HG03097 (cell line): ENCODE results near the gene CCN5.
"Not testable (repeated sequence)": the region's sequence is repeated elsewhere in the genome, so short reads cannot be mapped to it uniquely, and the experiment has no call there.

Experiments used
- ATAC-seq: cut with Tn5 transposase; IDR thresholded peaks from one replicate; pipeline ENCODE4 v1.9.1; 2021; ENCODE audit not compliant: unreplicated experiment, low FRiP score

CCN5 gene

DNA sequence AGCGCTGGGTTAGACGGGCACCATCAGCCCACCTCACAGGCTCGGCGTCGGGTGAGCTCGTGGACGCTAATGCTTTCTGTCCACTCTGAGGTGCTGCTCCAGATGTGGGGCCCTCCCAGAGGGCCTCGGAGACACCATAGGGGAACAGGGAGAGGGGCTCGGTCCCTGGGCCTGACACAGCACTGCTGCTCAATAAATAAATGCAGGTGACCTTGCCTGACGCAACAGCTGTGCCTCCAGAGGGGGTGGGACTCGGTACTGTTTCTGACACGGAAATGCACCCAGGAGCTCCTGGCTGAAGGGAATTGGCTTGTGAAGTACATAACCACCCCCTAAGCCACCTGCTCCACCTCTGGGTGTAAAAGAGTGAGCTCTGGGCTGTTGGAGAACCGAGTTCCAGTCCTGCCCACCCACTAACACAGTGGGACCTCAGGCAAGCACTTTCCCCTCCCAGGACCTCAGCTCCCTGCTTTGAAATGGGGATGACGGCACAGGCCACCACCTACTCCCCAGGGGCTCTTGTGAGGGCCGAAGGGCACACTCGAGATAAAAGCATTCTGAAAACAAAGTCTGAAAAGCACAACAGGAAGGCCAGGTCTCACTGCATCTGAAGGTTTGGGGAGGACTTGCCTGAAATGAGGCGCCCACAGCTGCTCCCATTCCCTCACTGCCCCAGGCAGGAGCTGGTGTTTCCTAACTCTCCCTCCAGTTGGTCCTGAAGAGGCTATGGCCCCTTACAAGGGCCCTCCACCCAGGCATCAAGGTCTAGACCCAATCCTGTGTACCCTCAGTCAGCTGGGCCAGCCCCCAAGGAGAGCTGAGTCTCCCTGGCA lies 37.1 kb downstream of the CCN5 start:
- no peak for ATAC-seq

DNA sequence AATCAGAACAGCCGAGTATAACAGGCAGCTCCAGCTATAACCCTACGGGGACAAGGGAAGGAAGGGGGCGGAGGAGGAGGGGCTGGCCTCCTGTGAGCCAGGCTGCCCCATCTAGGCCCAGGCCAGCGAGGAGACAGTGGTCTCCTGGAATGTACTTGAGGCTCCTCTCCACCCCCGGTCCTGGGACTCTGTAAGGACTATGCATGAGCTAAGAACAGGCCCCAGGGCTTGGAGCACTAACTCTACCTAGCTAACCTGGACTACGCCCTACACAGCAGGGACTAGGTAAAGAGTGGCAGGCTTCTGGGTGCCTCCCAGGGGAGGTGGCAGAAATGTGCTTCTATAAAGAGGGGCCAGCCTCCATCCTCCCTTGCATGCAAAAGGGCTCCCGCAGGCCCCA lies 39.4 kb downstream of the CCN5 start:
- no peak for ATAC-seq

GRCh38 chr20:44756011-44756688 lies 41.0 kb downstream of the CCN5 start:
- no peak for ATAC-seq

DNA sequence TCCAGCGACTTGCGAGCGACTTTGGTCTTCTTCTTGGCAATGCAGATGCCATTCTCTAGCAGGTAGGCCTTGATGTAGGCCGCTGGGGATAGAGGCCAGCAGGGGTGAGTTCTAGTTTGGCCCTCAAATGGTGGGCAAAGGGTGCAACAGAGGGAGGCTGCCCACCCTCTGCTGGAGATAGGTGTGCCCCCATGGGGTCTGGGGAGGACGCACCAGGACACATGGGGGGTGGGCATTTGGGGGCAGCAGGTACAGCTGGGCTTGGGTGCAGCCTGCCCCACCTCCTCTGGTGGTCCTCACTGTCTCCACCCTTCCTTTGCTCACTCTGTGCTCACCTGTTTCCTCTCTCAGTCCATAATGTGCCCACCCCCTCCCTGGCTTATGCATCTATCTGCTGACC lies 41.8 kb downstream of the CCN5 start:
- ATAC-seq: no peak

DNA sequence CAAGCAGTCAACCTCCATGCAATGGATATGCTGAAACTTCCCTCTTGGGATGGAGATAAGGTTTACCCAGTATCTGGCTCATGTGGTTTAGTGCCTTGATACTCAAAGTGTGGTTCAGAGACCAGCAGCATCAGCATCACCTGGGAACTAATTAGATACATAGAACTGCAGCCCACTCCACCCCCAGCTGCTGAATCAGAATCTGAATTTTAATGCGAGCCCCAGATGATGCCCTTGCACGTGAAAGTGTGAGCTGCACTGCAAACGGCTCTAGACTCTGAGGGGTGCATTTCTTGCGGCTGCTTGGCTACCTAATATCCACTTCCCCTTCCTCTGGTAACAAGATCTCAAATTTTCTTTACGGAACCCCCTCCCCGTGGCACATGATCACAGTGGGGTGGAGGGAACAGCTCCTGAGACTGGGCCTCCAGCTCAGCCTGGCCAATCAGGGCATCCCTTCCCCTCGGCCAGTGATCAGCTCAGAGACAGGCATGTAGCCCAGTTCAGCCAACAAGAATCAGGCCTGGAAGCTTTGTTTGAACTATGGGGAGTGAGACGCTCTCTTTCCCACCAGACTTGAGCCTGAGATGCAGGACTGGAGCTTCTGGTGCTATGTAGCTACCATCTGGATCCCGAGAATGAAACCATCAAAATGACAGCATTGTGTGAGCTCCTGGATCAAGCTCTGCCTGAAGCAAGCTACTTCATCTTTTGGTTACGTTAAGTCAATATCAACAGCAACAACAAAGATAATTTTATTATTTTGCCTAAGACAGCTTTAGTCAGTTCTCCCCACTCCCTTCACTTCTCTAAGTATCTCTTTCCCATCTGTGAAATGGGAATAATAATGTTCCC lies 43.3 kb downstream of the CCN5 start:
- ATAC-seq: no peak

DNA sequence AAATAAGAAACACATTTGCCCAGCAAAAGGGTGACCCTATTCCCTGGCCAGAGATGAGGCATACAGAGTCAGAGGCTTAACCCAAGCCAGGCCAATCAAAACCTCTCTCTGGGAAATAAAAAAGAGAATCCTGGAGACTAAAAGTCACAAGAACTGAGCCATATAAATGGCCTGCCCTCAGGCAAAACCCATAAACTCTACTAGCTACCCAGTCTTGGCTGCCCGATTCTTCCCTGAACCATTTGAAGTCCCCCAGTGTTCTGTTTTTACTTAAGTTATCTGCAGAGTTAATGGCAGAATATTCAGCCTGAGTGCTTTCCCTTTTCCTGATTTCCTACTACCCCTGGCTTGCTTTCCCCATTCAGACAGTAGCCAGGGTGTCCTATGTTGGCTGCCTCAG lies 44.4 kb downstream of the CCN5 start:
- no peak for ATAC-seq

GRCh38 chr20:44761423-44761822 lies 46.3 kb downstream of the CCN5 start:
- ATAC-seq: no peak

GRCh38 chr20:44762466-44763140 lies 47.4 kb downstream of the CCN5 start:
- no peak for ATAC-seq

- ATAC-seq: not testable (repeated sequence)
Measured at GRCh38 chr20:44763798-44764197, 48.6 kb downstream of the CCN5 start.

GRCh38 chr20:44765091-44765490 lies 49.9 kb downstream of the CCN5 start:
- no peak for ATAC-seq

DNA sequence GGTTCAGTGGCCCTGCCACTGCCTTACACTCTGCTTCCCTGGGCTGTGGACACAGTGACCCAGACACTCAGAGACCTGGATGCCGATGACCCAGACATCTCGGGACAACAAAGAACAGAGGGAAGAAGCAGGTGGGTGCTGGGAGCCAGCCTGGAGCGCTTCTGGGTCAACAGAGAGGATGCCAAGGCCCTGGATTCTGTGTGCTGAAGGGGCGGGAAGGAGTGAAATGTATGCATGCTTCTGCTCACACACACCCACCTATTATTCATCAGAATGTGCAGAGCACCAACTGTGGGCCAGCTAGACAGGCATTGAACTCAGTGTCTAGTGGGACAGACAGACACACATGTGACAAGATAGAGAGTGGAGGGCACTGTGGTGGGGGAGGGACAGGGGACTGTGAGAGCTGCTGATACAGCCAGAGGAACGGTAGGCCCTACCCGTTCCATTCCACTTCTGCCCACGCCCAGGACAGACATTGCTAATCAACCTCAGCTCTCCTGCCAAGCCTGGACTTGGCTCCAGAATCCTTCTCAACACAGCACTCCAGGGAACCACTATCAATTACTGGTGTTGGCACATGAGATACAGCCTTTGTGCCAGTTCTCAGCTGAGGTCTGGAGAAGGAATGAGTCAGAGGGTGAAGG lies 50.7 kb downstream of the CCN5 start:
- ATAC-seq: no peak

DNA sequence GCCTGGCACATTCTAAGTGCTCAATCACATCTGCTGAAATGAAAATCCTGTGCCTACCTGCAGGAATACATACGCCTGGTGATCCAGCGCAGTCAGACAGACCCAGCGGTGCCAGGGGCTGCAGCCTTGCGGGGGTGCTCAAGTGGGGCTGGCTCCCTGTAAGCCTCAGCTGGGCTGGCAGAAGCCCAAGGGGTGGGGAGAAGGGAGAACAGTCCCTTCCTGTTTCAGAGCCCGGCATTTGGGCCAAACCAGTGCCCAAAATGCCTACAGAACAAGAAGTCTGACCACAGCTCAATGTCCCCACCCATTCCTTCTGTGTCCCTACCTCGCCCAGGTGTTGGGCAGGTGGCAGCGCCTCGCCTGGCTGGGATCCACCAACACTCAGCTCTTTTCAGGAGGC lies 53.1 kb downstream of the CCN5 start:
- no peak for ATAC-seq

- ATAC-seq: no peak
Measured at GRCh38 chr20:44768854-44769480, 53.8 kb downstream of the CCN5 start.

DNA sequence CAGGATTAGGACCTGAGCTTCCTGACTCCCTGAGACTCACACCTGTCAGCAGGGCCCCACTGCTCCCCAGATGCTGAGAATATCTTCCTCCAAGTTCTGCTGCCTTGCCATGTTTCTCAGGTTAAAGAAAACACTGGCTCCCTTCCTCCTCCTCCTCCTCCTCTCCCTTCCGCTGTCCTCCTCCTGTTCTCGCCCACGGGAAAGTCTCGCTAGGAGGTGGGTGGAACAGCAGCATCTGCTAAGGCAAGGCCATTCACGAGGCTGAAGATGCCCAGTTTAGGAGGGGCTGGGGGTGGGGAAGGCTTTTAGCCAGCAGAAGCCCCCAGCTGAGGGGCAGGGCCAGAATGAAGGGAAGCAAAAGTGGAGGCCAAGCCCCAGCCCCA lies 54.3 kb downstream of the CCN5 start:
- no peak for ATAC-seq

DNA sequence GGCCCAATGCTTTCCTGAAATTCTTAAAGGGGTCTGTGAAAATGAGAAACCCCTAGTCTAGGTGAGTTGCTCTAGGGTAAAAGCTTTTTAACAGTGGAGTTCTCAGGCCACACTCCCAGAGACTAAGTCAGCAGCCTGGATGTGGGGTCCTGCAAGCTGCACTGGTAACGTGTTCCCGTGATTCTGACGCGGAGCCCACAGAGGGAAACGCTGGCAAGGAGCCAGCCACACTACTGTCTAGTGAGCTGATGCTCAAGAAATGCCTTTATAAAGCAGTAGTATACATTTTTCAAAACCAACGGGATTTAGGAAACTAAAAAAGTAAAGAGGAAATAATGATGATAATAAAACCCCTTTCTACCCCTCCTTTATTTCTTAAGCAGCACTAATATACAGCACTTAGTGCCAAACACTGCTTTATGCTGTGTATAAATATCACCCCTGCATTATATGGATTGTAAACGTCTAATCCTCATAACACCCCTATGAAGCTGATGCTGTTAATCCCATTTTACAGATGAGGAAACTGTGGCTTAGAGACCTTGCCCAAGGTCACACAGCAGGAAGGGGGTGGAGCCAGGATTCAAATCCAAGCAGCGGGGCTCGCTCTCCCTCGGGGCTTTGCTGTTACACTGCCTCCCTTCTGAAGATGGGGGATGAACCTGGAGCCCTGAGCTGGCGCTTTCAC lies 55.5 kb downstream of the CCN5 start:
- no peak for ATAC-seq

DNA sequence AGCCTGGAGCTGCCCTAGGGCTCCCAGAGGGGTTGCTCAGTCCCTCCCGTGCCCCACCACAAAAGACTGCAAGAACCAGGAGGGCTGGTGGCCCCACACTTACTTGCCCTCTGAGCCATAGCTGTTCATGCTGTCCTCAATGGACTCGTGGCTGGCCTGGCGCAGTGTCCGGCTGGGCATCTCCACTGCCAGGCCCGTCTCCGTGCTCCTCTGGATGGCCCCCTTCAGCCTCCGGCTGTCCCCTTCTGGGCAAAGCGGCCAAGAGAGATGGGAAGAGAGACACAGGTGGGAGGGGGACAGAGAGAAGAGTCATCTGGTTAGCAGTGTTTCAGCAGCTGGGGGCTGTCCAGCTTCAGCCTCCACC lies 56.0 kb downstream of the CCN5 start:
- no peak for ATAC-seq

GRCh38 chr20:44772636-44773035 lies 57.5 kb downstream of the CCN5 start:
- no peak for ATAC-seq

DNA sequence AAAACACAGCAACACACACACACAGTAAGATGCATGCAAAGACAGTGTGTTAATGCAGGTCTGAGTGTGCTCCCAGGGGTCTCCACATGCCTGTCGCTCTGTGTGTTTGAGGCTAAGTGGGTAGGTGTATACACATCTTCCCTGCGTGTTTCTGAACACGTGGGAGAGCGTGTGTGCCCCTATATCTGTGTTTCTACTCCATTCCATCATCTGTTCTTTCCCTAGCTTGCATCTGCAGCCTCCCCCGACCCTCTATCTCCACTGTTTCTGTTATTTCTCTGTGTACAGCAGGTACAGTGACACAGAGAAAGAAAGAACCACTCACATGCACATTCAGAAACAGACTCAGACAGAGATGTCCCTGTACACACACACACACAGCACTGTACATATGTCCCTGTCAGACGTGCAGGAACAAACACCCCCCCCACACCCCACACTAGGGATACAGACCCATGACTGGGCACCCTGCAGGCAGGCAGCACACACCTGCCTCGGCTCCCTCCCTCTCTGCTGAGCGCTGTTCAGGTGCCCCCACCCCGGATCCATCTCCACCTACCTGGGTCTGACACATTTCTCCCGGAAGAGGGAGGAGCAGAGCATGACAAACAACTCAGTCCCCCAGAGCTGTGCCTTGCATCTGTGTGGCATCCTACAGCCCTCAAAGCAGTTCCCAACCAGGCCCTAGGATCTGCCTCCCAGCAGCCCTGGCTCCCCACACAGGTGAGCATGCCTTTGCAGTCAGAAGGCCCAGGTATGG lies 58.1 kb downstream of the CCN5 start:
- ATAC-seq: no peak

- ATAC-seq: no peak
Measured at GRCh38 chr20:44776980-44777379, 61.8 kb downstream of the CCN5 start.
